ENCODE measurements around the gene AOC3.

DNA sequence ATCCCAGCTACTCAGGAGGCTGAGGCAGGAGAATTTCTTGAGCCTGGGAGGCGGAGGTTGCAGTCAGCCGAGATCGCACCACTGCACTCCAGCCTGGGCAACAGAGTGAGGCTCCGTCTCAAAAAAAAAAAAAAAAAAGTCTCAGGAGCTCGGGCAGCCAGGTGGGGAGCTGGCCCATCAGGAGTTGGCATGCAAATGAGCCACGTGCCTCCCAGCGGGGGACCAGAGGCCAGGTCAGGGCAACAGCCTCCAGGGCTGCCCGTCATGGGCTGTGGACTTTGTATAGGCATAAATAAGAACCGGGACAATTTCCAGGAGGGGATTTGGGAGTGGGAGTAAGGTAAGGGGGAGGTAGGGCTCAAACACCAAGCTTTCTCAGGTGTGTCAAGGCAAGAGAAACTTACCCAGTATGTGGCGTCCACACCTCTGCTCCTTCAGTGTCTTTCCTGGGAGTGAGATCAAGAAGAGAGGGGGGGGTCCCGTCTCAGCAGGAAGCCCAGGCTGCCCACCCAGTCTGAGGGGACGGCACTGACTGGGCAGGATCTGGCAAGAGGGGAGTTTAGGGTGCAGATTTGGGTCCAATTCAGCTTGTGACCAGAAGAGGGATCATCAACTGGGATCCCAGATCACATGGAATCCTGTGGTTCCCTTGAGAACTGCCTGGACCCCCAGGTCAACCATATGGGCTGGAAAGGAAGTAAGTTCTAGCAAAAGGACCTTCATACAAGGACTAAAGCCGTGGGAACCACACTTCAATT is 27.3 kb downstream of the AOC3 start:
- TF ChIP-seq, protein P1, sequence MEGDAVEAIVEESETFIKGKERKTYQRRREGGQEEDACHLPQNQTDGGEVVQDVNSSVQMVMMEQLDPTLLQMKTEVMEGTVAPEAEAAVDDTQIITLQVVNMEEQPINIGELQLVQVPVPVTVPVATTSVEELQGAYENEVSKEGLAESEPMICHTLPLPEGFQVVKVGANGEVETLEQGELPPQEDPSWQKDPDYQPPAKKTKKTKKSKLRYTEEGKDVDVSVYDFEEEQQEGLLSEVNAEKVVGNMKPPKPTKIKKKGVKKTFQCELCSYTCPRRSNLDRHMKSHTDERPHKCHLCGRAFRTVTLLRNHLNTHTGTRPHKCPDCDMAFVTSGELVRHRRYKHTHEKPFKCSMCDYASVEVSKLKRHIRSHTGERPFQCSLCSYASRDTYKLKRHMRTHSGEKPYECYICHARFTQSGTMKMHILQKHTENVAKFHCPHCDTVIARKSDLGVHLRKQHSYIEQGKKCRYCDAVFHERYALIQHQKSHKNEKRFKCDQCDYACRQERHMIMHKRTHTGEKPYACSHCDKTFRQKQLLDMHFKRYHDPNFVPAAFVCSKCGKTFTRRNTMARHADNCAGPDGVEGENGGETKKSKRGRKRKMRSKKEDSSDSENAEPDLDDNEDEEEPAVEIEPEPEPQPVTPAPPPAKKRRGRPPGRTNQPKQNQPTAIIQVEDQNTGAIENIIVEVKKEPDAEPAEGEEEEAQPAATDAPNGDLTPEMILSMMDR (IDR thresholded peaks at IDR 0.05): no peak
- no peak for TF ChIP-seq POLR2A (IDR thresholded peaks at IDR 0.05)

All from adrenal gland (tissue), 5 donors.